K562 (cell line): ENCODE results near the gene SHISA8. TPM values are rescaled to one million over a fixed set of nuclear protein-coding genes. Genes with fewer than 3 reads are reported as not detected.

Experiments
- ATAC-seq: fragments of 200-7000 bp; cut with Tn5 transposase; 3 replicates; pipeline ENCODE4 v1.9.1; 2020; ENCODE audit warnings: moderate library complexity
- BruUV-seq: library from RNA; stranded (reverse); fragments of 400-500 nt; replicated peaks from 2 replicates; lab custom pipeline; 2021; lab: Mats Ljungman, UMichigan
- CTCF ChIA-PET: fragments of 300-600 bp; formaldehyde crosslinking; extraction: SDS; loops from one replicate; lab custom pipeline; 2021; ENCODE audit warnings: low intra/inter-chr PET ratio; lab: Yijun Ruan, JAX
- POLR2A ChIA-PET: fragments of 300-600, 350-650 bp; sonication (Branson Sonifier 250); formaldehyde crosslinking; extraction: SDS; loops from one replicate; lab custom pipeline; 2021; ENCODE audit warnings: antibody characterized with exemption, inconsistent platforms; lab: Yijun Ruan, JAX
- DNase-seq, 4 experiments: peaks; one replicate each; pipeline versions ENCODE4 v3.0.0 to v3.0.0-alpha.2; 2011 to 2018; ENCODE audit warnings: low spot score in 3 of 4, mixed read lengths in 3 of 4; ENCODE audit errors: extremely low read depth in 1 of 4
- FAIRE-seq: peaks from 2 replicates; lab custom pipeline; 2011; peaks lifted over from hg19 to GRCh38; lab: Jason Lieb, UNC
- H2AFZ ChIP-seq: 2 replicates; pipeline ENCODE4 v1.6.0; 2011; ENCODE audit warnings: low read depth, low read length, control low read depth, inconsistent platforms
- H3K27ac ChIP-seq: fragments of 200-600 bp; 3 replicates; pipeline ENCODE4 v1.8.0; 2011; ENCODE audit warnings: low read depth, mild to moderate bottlenecking, control low read depth, inconsistent platforms, low read length, moderate library complexity, mixed read lengths; ENCODE audit errors: extremely low read depth
- H3K27me3 ChIP-seq, 2 experiments: fragments of 300-600 bp in 1 of 2; 2 replicates in 1 of 2; 3 replicates in 1 of 2; pipeline versions ENCODE4 v1.6.0 to v1.8.0; 2011; ENCODE audit warnings: inconsistent platforms in 2 of 2, low read length in 2 of 2, mild to moderate bottlenecking in 1 of 2, mixed read lengths in 1 of 2, moderate library complexity in 1 of 2; ENCODE audit not compliant: control insufficient read depth in 2 of 2, insufficient read depth in 2 of 2
- H3K36me3 ChIP-seq: fragments of 300-600 bp; 3 replicates; pipeline ENCODE4 v1.8.0; 2011; ENCODE audit warnings: mild to moderate bottlenecking, low read length, inconsistent platforms; ENCODE audit not compliant: control insufficient read depth, insufficient read depth
- H3K4me1 ChIP-seq, 2 experiments: fragments of 200-600 bp in 1 of 2; replicated peaks in 1 of 2; 2 replicates in 1 of 2; 3 replicates in 1 of 2; pipeline versions ENCODE4 v1.5.1 to v1.8.0; 2011; ENCODE audit warnings: inconsistent platforms in 2 of 2, low read length in 2 of 2, mild to moderate bottlenecking in 1 of 2, mixed read lengths in 1 of 2, moderate library complexity in 1 of 2; ENCODE audit not compliant: control insufficient read depth in 2 of 2, insufficient read depth in 2 of 2
- H3K4me2 ChIP-seq: 2 replicates; pipeline ENCODE4 v1.6.1; 2011; ENCODE audit warnings: low read length, control low read depth, inconsistent platforms, mixed read lengths; ENCODE audit not compliant: insufficient read depth
- H3K4me3 ChIP-seq: fragments of 200-600 bp; sonication (generic), shearing (Covaris generic); 2 replicates; pipeline ENCODE4 v1.5.1; 2016; ENCODE audit warnings: control low read depth, inconsistent platforms
- H3K79me2 ChIP-seq: fragments of 200-600 bp; 3 replicates; pipeline ENCODE4 v1.8.0; 2011; ENCODE audit warnings: low read length, inconsistent platforms; ENCODE audit not compliant: control insufficient read depth, insufficient read depth
- H3K9ac ChIP-seq, 2 experiments: 2 replicates each; pipeline versions ENCODE4 v1.6.0 to v1.6.1; 2011; ENCODE audit warnings: low read depth in 2 of 2, low read length in 2 of 2, control low read depth in 1 of 2, inconsistent platforms in 1 of 2, mild to moderate bottlenecking in 1 of 2, mixed read lengths in 1 of 2; ENCODE audit not compliant: insufficient read depth in 1 of 2
- H3K9me1 ChIP-seq: one replicate; pipeline ENCODE4 v1.6.0; 2011; ENCODE audit warnings: inconsistent platforms, mild to moderate bottlenecking, low read length, moderate library complexity; ENCODE audit not compliant: control insufficient read depth, insufficient read depth
- H3K9me3 ChIP-seq: replicated peaks from 2 replicates; pipeline ENCODE4 v1.5.1; 2011; ENCODE audit warnings: low read depth, low read length, inconsistent platforms; ENCODE audit not compliant: control insufficient read depth, insufficient read depth
- H4K20me1 ChIP-seq: replicated peaks from 2 replicates; pipeline ENCODE4 v1.6.1; 2011; ENCODE audit warnings: low read length, inconsistent platforms, mixed read lengths; ENCODE audit not compliant: control insufficient read depth, insufficient read depth
- CCAR2 ChIP-seq: fragments of 200-400 bp; formaldehyde crosslinking; IDR thresholded peaks from 2 replicates; pipeline ENCODE4 v1.6.1; 2017; ENCODE audit warnings: mild to moderate bottlenecking, low read depth, low read length
- ETV5 ChIP-seq: sonication (generic); formaldehyde crosslinking; IDR thresholded peaks from 2 replicates; pipeline ENCODE4 v1.4.0; 2020; ENCODE audit warnings: low read depth, mild to moderate bottlenecking, missing genetic modification reagents
- FOXK1 ChIP-seq: sonication (generic); formaldehyde crosslinking; IDR thresholded peaks from 2 replicates; pipeline ENCODE4 v1.8.0; 2022; ENCODE audit warnings: missing genetic modification reagents, mild to moderate bottlenecking, borderline replicate concordance
- KLF13 ChIP-seq: fragments of 450-650 bp; IDR thresholded peaks from 2 replicates; pipeline ENCODE4 v1.6.1; 2016; ENCODE audit warnings: missing genetic modification characterization, low read depth, mild to moderate bottlenecking, missing compliant biosample characterization, moderate library complexity, borderline replicate concordance
- LCOR ChIP-seq: sonication (generic); formaldehyde crosslinking; IDR thresholded peaks from 2 replicates; pipeline ENCODE4 v1.8.0; 2022; ENCODE audit warnings: mild to moderate bottlenecking, missing genetic modification reagents
- PRMT5 ChIP-seq: sonication (generic); formaldehyde crosslinking; IDR thresholded peaks from 2 replicates; pipeline ENCODE4 v1.5.0; 2020; ENCODE audit warnings: missing genetic modification reagents
- ZFPM2 ChIP-seq: fragments of 250-450 bp; sonication (Bioruptor Pico); IDR thresholded peaks from 2 replicates; pipeline ENCODE4 v1.5.1; 2022; ENCODE audit warnings: mild to moderate bottlenecking
- ZNF121 ChIP-seq: sonication (generic); formaldehyde crosslinking; conservative IDR thresholded peaks from 2 replicates; pipeline ENCODE4 v1.8.0; 2022; ENCODE audit warnings: missing genetic modification reagents
- ZNF274 ChIP-seq: IDR thresholded peaks from 2 replicates; pipeline ENCODE4 v1.6.1; 2011; ENCODE audit warnings: low read depth, mild to moderate bottlenecking, low read length, moderate library complexity, borderline replicate concordance
- ZNF778 ChIP-seq: fragments of 450-650 bp; formaldehyde crosslinking; IDR thresholded peaks from 2 replicates; pipeline ENCODE4 v1.4.0; 2020; ENCODE audit warnings: mild to moderate bottlenecking, moderate library complexity
- ZNF830 ChIP-seq: fragments of 250-450 bp; sonication (Bioruptor Pico); IDR thresholded peaks from 2 replicates; pipeline ENCODE4 v1.5.0; 2021; ENCODE audit warnings: mild to moderate bottlenecking
- WGBS: fragments of 100-300 bp; shearing (Covaris generic); methylation state at CpG from one replicate; pipeline ENCODE4 v1.1.6; 2016; ENCODE audit warnings: low coverage, mixed read lengths; ENCODE audit not compliant: insufficient coverage; ENCODE audit errors: missing lambda C conversion rate; 5-methylcytosine and 5-hydroxymethylcytosine counted together
- in situ Hi-C: fragments of 300-500 bp; cut with MboI; formaldehyde crosslinking; loops from 4 replicates; pipeline ENCODE4 v1.15.0; 2018; ENCODE audit warnings: inconsistent platforms, mixed read lengths
- intact Hi-C: fragments of 100-400 bp; cut with micrococcal nuclease; formaldehyde crosslinking; loops from 2 replicates; pipeline ENCODE4 v1.14.2; 2022
- polyA plus RNA-seq, 8 experiments: library from polyadenylated mRNA; depleted of rRNA in 4 of 8; stranded (reverse) in 5 of 8; unstranded in 3 of 8; fragments of >200 nt; fragmentation: Nextera tagmentation in 2 of 8; fragmentation: Illumina TruSeq in 1 of 8; extraction: Ambion mirVana in 2 of 8; extraction: Trizol in 1 of 8; gene quantifications; 2 replicates each; pipeline versions ENCODE4 v1.2.1 to v1.2.3, GENCODE V29; 2011 to 2014; ENCODE audit warnings: inconsistent platforms in 1 of 8, missing spikeins in 1 of 8
- total RNA-seq, 7 experiments: library from RNA; depleted of rRNA in 6 of 7; stranded (reverse); fragments of >200 nt in 6 of 7; fragmentation: Illumina TruSeq in 2 of 7; extraction: Trizol in 2 of 7; gene quantifications; 2 replicates each; pipeline versions ENCODE4 v1.2.1 to v1.2.3, GENCODE V29; 2011 to 2021; ENCODE audit warnings: low replicate concordance in 1 of 7
- TF ChIP-seq, protein P1 (sequence below): fragments of 250-450 bp; sonication (Bioruptor Pico); IDR thresholded peaks from 2 replicates; pipeline ENCODE4 v1.4.0; 2020; ENCODE audit warnings: mild to moderate bottlenecking

SHISA8 gene
- total and polyA plus RNA-seq, 9 of the 15 experiments (the other 6 are each of a cell fraction or from before 2014, with no cell fraction given) = 0.07 to 3.3 (median 1.1) TPM; not detected in 4

GRCh38 chr22:41922940-41923594, 8.2 kb upstream of the SHISA8 start:
- H3K36me3 ChIP-seq = no peaks in the 10 kb centered on the region
- no peaks in the 10 kb centered on the region for H3K9me1 ChIP-seq
- WGBS = 20% methylated on average over 4 of the region's 4 CpGs
- H2AFZ ChIP-seq = no peak overlapping the region
- ChIA-PET CTCF (no interaction called here), POLR2A (interaction anchor here (0.6 to 1.8 kb wide), 4 partner anchors 12 to 42 kb away, joined by 3 to 4 read pairs (median 4); partner anchors contain the start of gene CENPM)
- no peak overlapping the region for H3K4me3 ChIP-seq
- H3K9me3 ChIP-seq = no peaks in the 10 kb centered on the region
- no peak overlapping the region for H3K4me2 ChIP-seq
- ATAC-seq = no peak
- FAIRE-seq = no peak
- 0 out of 4 replicates have a peak overlapping the region, but pooled peaks of 1 of the 2 experiments have one; percentile 17 for H3K9ac ChIP-seq
- no peak overlapping the region for H3K27ac ChIP-seq
- peaks cover 4 to 49% of the 10 kb centered on the region in 2 experiments; a peak in 3 of 5 replicates for H3K4me1 ChIP-seq
- DNase-seq = no peak
- H4K20me1 ChIP-seq = no peaks in the 10 kb centered on the region
- in situ Hi-C loops (no loop called here), intact Hi-C loops (no loop called here)
- H3K79me2 ChIP-seq = no peaks in the 10 kb centered on the region
- TF ChIP-seq ZNF778 (CRISPR knock-in tag) (no peak), CCAR2 (no peak), FOXK1 (CRISPR knock-in tag) (no peak), ZNF830 (CRISPR knock-in tag) (no peak), KLF13 (tag) (no peak), PRMT5 (CRISPR knock-in tag) (no peak), ETV5 (CRISPR knock-in tag) (no peak), ZNF121 (CRISPR knock-in tag) (no peak), ZNF274 (no peak), ZFPM2 (CRISPR knock-in tag) (no peak), LCOR (CRISPR knock-in tag) (no peak)
- TF ChIP-seq, protein P1, sequence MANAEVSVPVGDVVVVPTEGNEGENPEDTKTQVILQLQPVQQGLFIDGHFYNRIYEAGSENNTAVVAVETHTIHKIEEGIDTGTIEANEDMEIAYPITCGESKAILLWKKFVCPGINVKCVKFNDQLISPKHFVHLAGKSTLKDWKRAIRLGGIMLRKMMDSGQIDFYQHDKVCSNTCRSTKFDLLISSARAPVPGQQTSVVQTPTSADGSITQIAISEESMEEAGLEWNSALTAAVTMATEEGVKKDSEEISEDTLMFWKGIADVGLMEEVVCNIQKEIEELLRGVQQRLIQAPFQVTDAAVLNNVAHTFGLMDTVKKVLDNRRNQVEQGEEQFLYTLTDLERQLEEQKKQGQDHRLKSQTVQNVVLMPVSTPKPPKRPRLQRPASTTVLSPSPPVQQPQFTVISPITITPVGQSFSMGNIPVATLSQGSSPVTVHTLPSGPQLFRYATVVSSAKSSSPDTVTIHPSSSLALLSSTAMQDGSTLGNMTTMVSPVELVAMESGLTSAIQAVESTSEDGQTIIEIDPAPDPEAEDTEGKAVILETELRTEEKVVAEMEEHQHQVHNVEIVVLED (CRISPR knock-in tag) = no peak
- H3K27me3 ChIP-seq = no peaks in the 10 kb centered on the region
- no TSS peak for BruUV-seq
